Common myeloid progenitor, CD34-positive (primary cell): ENCODE data around the gene VPS33A. TPM values are rescaled to one million over a fixed set of nuclear protein-coding genes. Genes with fewer than 3 reads are reported as not detected.

ENCODE experiments used
- CTCF ChIA-PET: fragments of 350-600 bp; sonication (Branson Sonifier 250); formaldehyde crosslinking; loops from one replicate; lab custom pipeline; 2021; ENCODE audit warnings: antibody characterized with exemption; lab: Charles Lee
- POLR2A ChIA-PET: fragments of 350-600 bp; sonication (Branson Sonifier 250); formaldehyde crosslinking; loops from one replicate; lab custom pipeline; 2021; ENCODE audit warnings: antibody characterized with exemption; lab: Charles Lee
- DNase-seq, 3 donors: peaks; one replicate each; pipeline versions ENCODE4 v3.0.0 to v3.0.0-alpha.2; 2013
- H3K27ac ChIP-seq, 2 experiments: 1 replicate in 1 of 2; 2 replicates in 1 of 2; pipeline ENCODE4 v1.7.0; 2013; ENCODE audit warnings: inconsistent platforms in 2 of 2, low read length in 2 of 2, mild to moderate bottlenecking in 2 of 2, low read depth in 1 of 2, moderate library complexity in 1 of 2; ENCODE audit not compliant: severe bottlenecking in 2 of 2, insufficient read depth in 1 of 2, poor library complexity in 1 of 2
- H3K27me3 ChIP-seq, 5 experiments: replicated peaks in 2 of 5; 1 replicate in 3 of 5; 2 replicates in 2 of 5; pipeline versions ENCODE4 v1.6.1 to v1.7.0; 2013; ENCODE audit warnings: low read length in 4 of 5, mild to moderate bottlenecking in 2 of 5, moderate library complexity in 2 of 5, inconsistent platforms in 1 of 5; ENCODE audit not compliant: insufficient read depth in 5 of 5, control insufficient read depth in 4 of 5
- H3K36me3 ChIP-seq, 4 experiments: 1 replicate in 2 of 4; 2 replicates in 2 of 4; pipeline versions ENCODE4 v1.6.1 to v1.7.0; 2013; ENCODE audit warnings: low read length in 3 of 4, control low read depth in 1 of 4, mild to moderate bottlenecking in 1 of 4; ENCODE audit not compliant: control insufficient read depth in 4 of 4, insufficient read depth in 4 of 4
- H3K4me1 ChIP-seq, 4 experiments: 1 replicate in 3 of 4; 2 replicates in 1 of 4; pipeline versions ENCODE4 v1.6.1 to v1.7.1; 2013; ENCODE audit warnings: low read length in 3 of 4, mild to moderate bottlenecking in 3 of 4, control low read depth in 1 of 4, inconsistent platforms in 1 of 4, moderate library complexity in 1 of 4; ENCODE audit not compliant: control insufficient read depth in 4 of 4, insufficient read depth in 4 of 4; ENCODE audit errors: control extremely low read depth in 1 of 4
- H3K4me3 ChIP-seq, 7 experiments: 1 replicate in 4 of 7; 2 replicates in 3 of 7; pipeline versions ENCODE4 v1.5.1 to v1.7.0; 2013; ENCODE audit warnings: mild to moderate bottlenecking in 7 of 7, low read length in 6 of 7, moderate library complexity in 6 of 7, inconsistent platforms in 2 of 7, low read depth in 2 of 7, control low read depth in 1 of 7; ENCODE audit not compliant: insufficient read depth in 4 of 7, control insufficient read depth in 1 of 7; ENCODE audit errors: extremely low read depth in 1 of 7
- H3K9me3 ChIP-seq, 5 experiments: 1 replicate in 4 of 5; 2 replicates in 1 of 5; pipeline versions ENCODE4 v1.6.1 to v1.7.1; 2013; ENCODE audit warnings: low read length in 4 of 5, mild to moderate bottlenecking in 2 of 5, inconsistent platforms in 1 of 5, low read depth in 1 of 5, moderate library complexity in 1 of 5; ENCODE audit not compliant: control insufficient read depth in 4 of 5, insufficient read depth in 2 of 5; ENCODE audit errors: control extremely low read depth in 1 of 5
- WGBS: methylation state at CpG from one replicate; pipeline ENCODE4 v1.1.5; 2013; ENCODE audit not compliant: insufficient coverage; 5-methylcytosine and 5-hydroxymethylcytosine counted together
- polyA plus RNA-seq: library from polyadenylated mRNA; unstranded; fragments of 120-200 nt; gene quantifications from one replicate; pipeline ENCODE4 v1.2.1, GENCODE V29; 2013

The VPS33A gene
- 13.9 TPM for polyA plus RNA-seq

DNA sequence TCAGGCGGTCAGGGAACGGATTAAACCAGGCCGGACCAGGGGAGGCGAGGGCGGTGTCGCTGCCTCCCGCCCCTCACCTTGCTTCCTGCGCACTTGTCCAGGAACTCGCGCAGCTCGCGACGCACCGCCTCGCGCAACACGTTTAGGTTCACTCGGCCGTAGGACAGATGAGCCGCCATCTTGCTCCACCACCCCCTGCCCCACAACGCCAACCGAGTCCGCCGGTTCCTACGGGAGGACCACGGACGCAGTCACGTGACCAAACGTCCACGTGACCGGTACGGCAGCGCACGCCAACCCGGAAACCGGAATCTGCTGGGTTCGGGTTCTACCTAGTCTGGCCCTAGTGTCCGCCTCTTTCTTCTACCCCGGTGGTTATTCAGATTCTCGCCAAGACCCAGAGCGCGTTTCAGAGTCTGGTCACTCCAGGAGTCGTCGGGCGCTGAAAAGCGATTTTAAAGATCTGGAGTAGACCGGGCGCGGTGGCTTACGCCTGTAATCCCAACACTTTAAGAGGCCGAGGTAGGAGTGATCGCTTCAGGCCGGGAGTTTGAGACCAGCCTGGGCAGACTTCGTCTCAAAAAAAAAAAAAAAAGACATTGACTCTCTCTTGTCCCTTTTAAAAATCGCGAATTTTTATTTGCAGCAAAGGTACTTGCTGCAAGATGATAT lies at the start of gene VPS33A:
Gene VPS33A (minus strand): TSS at position 265 of the 672 bp plus-strand sequence. CDS start 86 bp downstream, at position 179.
- H3K9me3 ChIP-seq = no peaks in the 10 kb centered on the region
- H3K27ac ChIP-seq = peak within 1 kb of the TSS; percentile 88 to 94
- ChIA-PET CTCF (interaction anchor here (1.0 kb wide), 1 partner anchor 21 kb away, joined by 3 read pairs; no protein-coding TSS in a partner anchor), POLR2A (interaction anchor here (1.4 kb wide), 1 partner anchor 41 kb away, joined by 3 read pairs; the partner anchor contains the start of gene DIABLO)
- 0% methylated on average over 55 of the region's 56 CpGs for WGBS
- no peaks in the 10 kb centered on the region for H3K27me3 ChIP-seq
- DNase-seq = peak; percentile 98 to 99 (median 98)
- peaks cover 3 to 17% (median 7%) of the 10 kb centered on the region in 4 experiments for H3K36me3 ChIP-seq
- peaks cover 11 to 16% (median 13%) of the 10 kb centered on the region in 4 experiments for H3K4me1 ChIP-seq
- H3K4me3 ChIP-seq = peak within 1 kb of the TSS; percentile 76 to 99 (median 91)

DNA sequence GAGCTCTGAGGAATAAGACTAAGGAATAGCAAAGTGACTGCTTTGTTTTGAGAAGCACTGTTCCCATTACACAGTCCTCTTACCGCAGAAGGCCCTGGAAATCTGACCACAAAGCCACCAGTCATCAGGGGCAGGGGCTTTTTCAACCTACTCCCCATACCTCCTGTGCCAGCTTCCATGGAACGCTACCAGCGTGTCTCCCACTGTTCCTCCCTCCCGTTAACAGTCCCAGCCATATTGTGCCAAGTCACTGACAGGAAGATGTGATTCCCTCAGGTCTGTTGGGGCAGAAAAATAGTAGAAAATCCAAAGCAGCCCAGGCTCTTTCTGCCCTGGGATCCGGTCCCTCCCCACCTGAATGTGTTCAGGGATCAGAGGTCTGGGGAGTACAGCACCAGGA lies 46.6 kb upstream of the VPS33A start:
- H3K4me3 ChIP-seq = no peak overlapping the region
- H3K36me3 ChIP-seq = peaks cover 11 to 52% (median 24%) of the 10 kb centered on the region in 4 experiments
- no peaks in the 10 kb centered on the region for H3K4me1 ChIP-seq
- no peak overlapping the region for H3K27ac ChIP-seq
- H3K27me3 ChIP-seq = no peaks in the 10 kb centered on the region
- POLR2A ChIA-PET = no interaction called here
- DNase-seq = no peak
- CTCF ChIA-PET = interaction anchor here (1.7 to 2.1 kb wide), 3 partner anchors 9 to 23 kb away, joined by 5 to 8 read pairs (median 5); no protein-coding TSS in a partner anchor
- WGBS = 89% methylated on average over 5 of the region's 5 CpGs
- H3K9me3 ChIP-seq = no peaks in the 10 kb centered on the region

DNA sequence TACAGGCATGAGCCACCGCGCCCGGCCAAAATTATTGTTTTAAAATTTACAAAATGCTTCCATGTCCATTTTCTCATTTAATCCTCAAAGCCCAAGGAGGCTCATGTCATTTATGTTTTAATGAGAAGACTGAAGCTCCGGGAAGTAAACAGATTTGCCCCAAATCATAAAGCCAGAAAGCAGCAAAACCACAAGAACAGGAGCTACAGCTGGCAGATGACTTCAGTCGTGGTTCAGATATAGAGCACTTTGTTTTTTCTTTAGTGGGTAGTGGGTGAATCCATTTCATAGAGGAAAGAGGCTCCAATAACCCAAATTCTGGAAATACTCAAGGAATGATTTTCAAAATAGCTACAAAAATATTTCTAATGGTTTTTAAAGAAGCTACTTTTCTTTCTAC lies 45.4 kb upstream of the VPS33A start:
- Histone ChIP-seq H3K4me3 (no peak overlapping the region), H3K27me3 (no peaks in the 10 kb centered on the region), H3K9me3 (no peaks in the 10 kb centered on the region), H3K27ac (no peak overlapping the region), H3K36me3 (peaks cover 4 to 45% (median 18%) of the 10 kb centered on the region in 4 experiments), H3K4me1 (no peaks in the 10 kb centered on the region)
- no CpG with 5 or more reads among the region's 5 CpGs for WGBS
- ChIA-PET CTCF (interaction anchor here (1.8 to 2.1 kb wide), 2 partner anchors 13 to 24 kb away, joined by 5 to 8 read pairs; no protein-coding TSS in a partner anchor), POLR2A (interaction anchor here (0.5 kb wide), 1 partner anchor 75 kb away, joined by 3 read pairs; no protein-coding TSS in a partner anchor)
- no peak for DNase-seq

DNA sequence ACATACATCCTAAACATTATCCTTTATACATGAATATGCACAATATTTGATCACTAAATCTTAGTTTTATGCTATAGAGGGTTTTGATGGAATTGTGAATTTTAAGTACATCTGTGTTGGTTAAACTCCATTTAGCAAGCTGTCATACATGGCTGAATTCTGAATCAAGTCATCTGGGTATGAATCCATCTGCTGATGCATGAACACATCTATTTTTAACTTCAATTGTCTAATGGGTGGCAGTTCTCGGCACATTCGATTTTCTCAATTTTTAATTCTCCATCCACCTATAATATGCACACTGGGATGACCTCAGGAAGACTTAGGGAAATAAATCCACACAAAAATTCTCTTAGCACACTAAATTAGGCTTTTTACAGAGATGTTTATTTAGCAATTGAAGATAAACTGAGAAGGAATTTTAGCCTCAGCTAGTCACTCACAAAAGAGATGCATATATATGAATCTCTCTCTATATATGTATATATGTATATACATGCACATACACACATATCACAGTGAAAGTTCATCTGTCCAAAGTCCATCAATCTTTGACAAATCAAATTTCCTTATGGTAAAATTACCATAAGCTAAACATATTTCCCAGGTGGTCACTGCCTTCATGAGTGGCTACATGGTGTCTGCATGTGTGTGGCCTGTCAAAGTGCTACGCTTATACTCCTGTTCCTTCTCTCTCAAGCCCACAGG lies 44.5 kb upstream of the VPS33A start:
- H3K36me3 ChIP-seq = peaks cover 0 to 42% (median 20%) of the 10 kb centered on the region in 4 experiments
- CTCF ChIA-PET = no interaction called here
- H3K9me3 ChIP-seq = no peaks in the 10 kb centered on the region
- DNase-seq = no peak
- H3K4me1 ChIP-seq = no peaks in the 10 kb centered on the region
- H3K27me3 ChIP-seq = no peaks in the 10 kb centered on the region
- POLR2A ChIA-PET = no interaction called here
- H3K27ac ChIP-seq = no peak overlapping the region
- no peak overlapping the region for H3K4me3 ChIP-seq
- WGBS = no CpG with 5 or more reads among the region's 3 CpGs

DNA sequence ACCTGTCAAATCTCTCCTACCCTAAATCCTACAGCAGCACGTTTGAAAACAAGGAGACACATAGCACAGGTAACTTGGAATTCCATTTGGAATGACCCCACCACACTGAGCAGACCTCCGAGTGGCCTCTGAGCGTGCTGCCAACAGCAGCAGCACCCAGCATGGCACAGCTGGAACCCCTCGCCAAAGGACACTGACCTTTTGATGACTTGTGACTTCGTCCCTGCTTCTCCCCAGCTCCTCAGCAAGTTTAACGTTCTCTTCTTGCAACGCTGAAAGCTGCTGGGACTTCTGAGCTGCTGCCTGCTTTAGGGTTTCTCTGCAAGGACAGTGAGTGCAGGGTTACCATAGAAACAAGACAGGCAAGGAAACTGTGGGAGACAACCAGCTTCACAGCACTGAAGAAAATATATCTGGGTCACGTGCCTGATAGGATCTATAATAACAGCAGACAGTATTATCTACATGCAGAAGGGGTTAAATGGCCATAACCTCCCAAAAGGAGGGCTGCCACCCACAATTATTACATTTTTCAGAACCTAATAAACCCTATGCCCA lies 43.3 kb upstream of the VPS33A start:
- POLR2A ChIA-PET = no interaction called here
- no peaks in the 10 kb centered on the region for H3K4me1 ChIP-seq
- peaks cover 4 to 38% (median 20%) of the 10 kb centered on the region in 4 experiments for H3K36me3 ChIP-seq
- CTCF ChIA-PET = interaction anchor here (1.2 to 1.4 kb wide), 2 partner anchors 14 to 48 kb away, joined by 3 read pairs; no protein-coding TSS in a partner anchor
- WGBS = 96% methylated on average over 7 of the region's 8 CpGs
- no peak for DNase-seq
- H3K27me3 ChIP-seq = no peaks in the 10 kb centered on the region
- H3K27ac ChIP-seq = no peak overlapping the region
- no peaks in the 10 kb centered on the region for H3K9me3 ChIP-seq
- no peak overlapping the region for H3K4me3 ChIP-seq

DNA sequence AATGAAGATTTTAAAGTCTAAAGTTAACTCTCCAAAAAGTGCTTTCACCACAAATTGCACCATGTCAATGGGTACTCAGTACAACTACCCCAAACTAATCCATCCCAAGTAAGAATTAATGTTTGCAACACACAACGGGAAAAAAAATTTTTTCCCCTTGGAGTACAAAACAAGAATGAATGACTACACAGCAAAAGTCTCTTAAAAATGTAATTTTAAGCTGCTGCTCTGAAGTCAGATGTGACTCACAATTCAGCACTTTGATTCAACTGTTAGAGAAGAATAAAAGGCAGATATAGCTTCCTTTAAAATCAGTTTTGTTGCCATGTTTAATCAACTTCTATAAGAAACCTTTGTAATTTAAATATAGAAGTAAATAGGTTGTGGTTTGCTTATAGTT lies 42.5 kb upstream of the VPS33A start:
- Histone ChIP-seq H3K9me3 (no peaks in the 10 kb centered on the region), H3K27ac (no peak overlapping the region), H3K36me3 (peaks cover 7 to 32% (median 20%) of the 10 kb centered on the region in 4 experiments), H3K4me3 (no peak overlapping the region), H3K4me1 (no peaks in the 10 kb centered on the region), H3K27me3 (no peaks in the 10 kb centered on the region)
- ChIA-PET POLR2A (no interaction called here), CTCF (interaction anchor here (1.2 to 1.4 kb wide), 2 partner anchors 15 to 47 kb away, joined by 3 read pairs; no protein-coding TSS in a partner anchor)
- DNase-seq = no peak
- no CpG with 5 or more reads among the region's 1 CpG for WGBS
